Esophagus squamous epithelium (tissue), 4 donors: ENCODE data around the gene MRAP2.

Experiments
- CTCF ChIP-seq, 6 experiments: fragments of 450-650 bp in 4 of 6; fragments of 200-600 bp in 2 of 6; sonication (generic) in 2 of 6; IDR thresholded peaks; one replicate each; pipeline ENCODE4 v1.5.1; 2016 to 2019; ENCODE audit warnings: antibody characterized with exemption in 6 of 6, mild to moderate bottlenecking in 4 of 6, moderate library complexity in 4 of 6
- POLR2A ChIP-seq, 4 donors: fragments of 450-650 bp; IDR thresholded peaks; one replicate each; pipeline ENCODE4 v1.6.1; 2017; ENCODE audit warnings: antibody characterized with exemption in 4 of 4, mild to moderate bottlenecking in 4 of 4, moderate library complexity in 3 of 4

DNA sequence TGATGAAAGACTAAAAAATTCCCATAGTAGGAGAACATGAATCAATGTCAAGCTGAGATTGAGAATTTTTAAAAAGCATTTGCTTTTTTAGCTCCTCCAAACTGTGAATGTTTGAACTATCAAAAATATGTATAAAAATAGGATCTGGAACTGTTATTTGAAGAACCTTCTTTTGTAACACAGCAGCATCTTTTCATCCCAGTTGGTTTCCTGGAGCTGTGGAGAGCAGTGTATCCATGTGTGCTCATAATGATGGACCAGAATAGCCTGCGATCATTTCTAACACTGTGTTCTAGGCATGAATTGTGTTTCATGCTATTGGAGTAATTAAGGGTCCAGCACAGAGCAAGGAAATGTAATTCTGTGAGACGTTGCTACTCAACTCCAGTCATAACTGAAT, 22.1 kb downstream of the MRAP2 start:
- TF ChIP-seq CTCF (IDR thresholded peaks at IDR 0.05) = no peak
- TF ChIP-seq POLR2A (IDR thresholded peaks at IDR 0.05) = no peak
